Fibroblast of villous mesenchyme (primary cell): ENCODE results near the gene C2orf15. TPM values are rescaled to one million over a fixed set of nuclear protein-coding genes. Genes with fewer than 3 reads are reported as not detected.
"Not testable (repeated sequence)": the region's sequence is repeated elsewhere in the genome, so short reads cannot be mapped to it uniquely, and the experiment has no call there.

Experiments
- DNase-seq: peaks from one replicate; pipeline ENCODE4 v3.0.0-alpha.2; 2010; ENCODE audit warnings: low read depth
- H3K4me3 ChIP-seq: 2 replicates; pipeline ENCODE4 v1.5.1; 2011; ENCODE audit warnings: low read depth, mild to moderate bottlenecking, low read length
- CTCF ChIP-seq: IDR thresholded peaks from 2 replicates; pipeline ENCODE4 v1.5.1; 2012; ENCODE audit warnings: low read depth, mild to moderate bottlenecking, low read length; ENCODE audit not compliant: insufficient read depth
- total RNA-seq: library from RNA; depleted of rRNA; stranded (reverse); fragments of >200 nt; gene quantifications from 2 replicates; pipeline ENCODE4 v1.2.3, GENCODE V29; 2012

Gene C2orf15
- total RNA-seq, 1 donor, result not detected

GRCh38 chr2:99183025-99183424 is 41.5 kb downstream of the C2orf15 start:
- TF ChIP-seq CTCF, result no peak
- no peak for DNase-seq
- no peak overlapping the region for H3K4me3 ChIP-seq

- no peak overlapping the region for H3K4me3 ChIP-seq
- DNase-seq, result no peak
- TF ChIP-seq CTCF, result no peak
Observed at GRCh38 chr2:99184811-99185210, 43.3 kb downstream of the C2orf15 start.

GRCh38 chr2:99187011-99187410 is 45.5 kb downstream of the C2orf15 start:
- no peak for DNase-seq
- H3K4me3 ChIP-seq, result no peak overlapping the region
- TF ChIP-seq CTCF, result no peak

- no peak for DNase-seq
- no peak for TF ChIP-seq CTCF
- H3K4me3 ChIP-seq, result no peak overlapping the region
Observed at GRCh38 chr2:99188357-99188756, 46.9 kb downstream of the C2orf15 start.

GRCh38 chr2:99190548-99190947 is 49.0 kb downstream of the C2orf15 start:
- TF ChIP-seq CTCF, result peak; percentile 28
- H3K4me3 ChIP-seq, result no peak overlapping the region
- DNase-seq, result no peak

- not testable (repeated sequence) for H3K4me3 ChIP-seq, DNase-seq
Observed at GRCh38 chr2:99192364-99192763, 50.9 kb downstream of the C2orf15 start.

GRCh38 chr2:99198103-99198841 is 56.8 kb downstream of the C2orf15 start:
- H3K4me3 ChIP-seq, result no peak overlapping the region
- no peak for DNase-seq
- TF ChIP-seq CTCF, result no peak
